Activated naive CD4-positive, alpha-beta T cell treated with anti-CD3 and anti-CD28 coated beads, Interleukin-2, amount 10 ng/mL, durations not matched to agents 7 days and 5 days (primary cell): ENCODE data around the gene TEX101.
"Not testable (repeated sequence)": the region's sequence is repeated elsewhere in the genome, so short reads cannot be mapped to it uniquely, and the experiment has no call there.

ENCODE experiments used
- CTCF ChIA-PET: fragments of 350-600 bp; sonication (Branson Sonifier 250); formaldehyde crosslinking; loops from one replicate; lab custom pipeline; 2021; ENCODE audit warnings: antibody characterized with exemption; lab: Charles Lee
- DNase-seq: peaks from one replicate; pipeline ENCODE4 v3.0.0-alpha.2; 2020
- H3K27ac Mint-ChIP-seq: one replicate; pipeline ENCODE4 v1.8.0; 2021; ENCODE audit warnings: mild to moderate bottlenecking, moderate library complexity, mixed read lengths
- H3K27me3 Mint-ChIP-seq: one replicate; pipeline ENCODE4 v1.8.0; 2021; ENCODE audit warnings: mild to moderate bottlenecking, mixed read lengths
- H3K36me3 Mint-ChIP-seq: one replicate; pipeline ENCODE4 v1.8.0; 2021; ENCODE audit warnings: mixed read lengths
- H3K4me1 Mint-ChIP-seq: one replicate; pipeline ENCODE4 v1.8.0; 2021; ENCODE audit warnings: mixed read lengths
- H3K4me3 Mint-ChIP-seq: one replicate; pipeline ENCODE4 v1.8.0; 2021; ENCODE audit warnings: mild to moderate bottlenecking, moderate library complexity, mixed read lengths
- H3K9me3 Mint-ChIP-seq: one replicate; pipeline ENCODE4 v1.8.0; 2021; ENCODE audit warnings: mixed read lengths

Gene TEX101

GRCh38 chr19:43430142-43430710 is 15.5 kb downstream of the TEX101 start:
- H3K27me3 Mint-ChIP-seq = peaks cover 6% of the 10 kb centered on the region
- peak overlapping the region; percentile 78 for H3K27ac Mint-ChIP-seq
- peak; percentile 38 for DNase-seq
- no peak overlapping the region for H3K4me3 Mint-ChIP-seq
- no peaks in the 10 kb centered on the region for H3K36me3 Mint-ChIP-seq
- CTCF ChIA-PET = interaction anchor here (0.7 kb wide), 1 partner anchor 36 kb away, joined by 3 read pairs; no protein-coding TSS in a partner anchor
- no peaks in the 10 kb centered on the region for H3K9me3 Mint-ChIP-seq
- H3K4me1 Mint-ChIP-seq = peaks cover 33% of the 10 kb centered on the region

DNA sequence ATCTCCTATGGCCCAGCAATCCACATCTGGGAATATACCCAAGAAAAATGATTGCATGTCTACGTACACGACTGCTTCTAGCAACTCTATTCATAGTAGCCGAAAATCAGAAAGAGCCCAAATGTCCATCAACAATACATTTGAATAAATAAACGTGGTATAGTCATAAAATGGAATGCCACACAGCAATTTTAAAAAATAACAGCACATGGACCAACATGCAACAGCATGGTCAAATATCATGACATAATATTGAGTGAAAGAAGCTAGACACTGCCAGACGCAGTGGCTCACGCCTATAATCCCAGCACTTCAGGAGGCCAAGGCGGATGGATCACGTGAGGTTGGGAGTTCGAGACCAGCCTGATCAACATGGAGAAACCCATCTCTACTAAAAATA is 16.3 kb downstream of the TEX101 start:
- H3K4me1 Mint-ChIP-seq = peaks cover 33% of the 10 kb centered on the region
- peaks cover 2% of the 10 kb centered on the region for H3K9me3 Mint-ChIP-seq
- peak overlapping the region; percentile 39 for H3K27ac Mint-ChIP-seq
- no peak for DNase-seq
- CTCF ChIA-PET = interaction anchor here (5.2 to 6.5 kb wide), 2 partner anchors 16 to 89 kb away, joined by 40 to 84 read pairs; no protein-coding TSS in a partner anchor
- H3K36me3 Mint-ChIP-seq = peaks cover 2% of the 10 kb centered on the region
- no peak overlapping the region for H3K4me3 Mint-ChIP-seq
- peaks cover 9% of the 10 kb centered on the region for H3K27me3 Mint-ChIP-seq

- DNase-seq = no peak
- Mint-ChIP-seq H3K27ac (no peak overlapping the region), H3K9me3 (peaks cover 5% of the 10 kb centered on the region), H3K36me3 (peaks cover 6% of the 10 kb centered on the region), H3K4me1 (peaks cover 50% of the 10 kb centered on the region), H3K27me3 (peaks cover 3% of the 10 kb centered on the region), H3K4me3 (no peak overlapping the region)
- CTCF ChIA-PET = interaction anchor here (1.0 to 6.5 kb wide), 6 partner anchors 9 to 87 kb away, joined by 3 to 84 read pairs (median 5); partner anchors contain the start of gene PHLDB3
These were observed 18.6 kb downstream of the TEX101 start for GRCh38 chr19:43433358-43433673.

DNA sequence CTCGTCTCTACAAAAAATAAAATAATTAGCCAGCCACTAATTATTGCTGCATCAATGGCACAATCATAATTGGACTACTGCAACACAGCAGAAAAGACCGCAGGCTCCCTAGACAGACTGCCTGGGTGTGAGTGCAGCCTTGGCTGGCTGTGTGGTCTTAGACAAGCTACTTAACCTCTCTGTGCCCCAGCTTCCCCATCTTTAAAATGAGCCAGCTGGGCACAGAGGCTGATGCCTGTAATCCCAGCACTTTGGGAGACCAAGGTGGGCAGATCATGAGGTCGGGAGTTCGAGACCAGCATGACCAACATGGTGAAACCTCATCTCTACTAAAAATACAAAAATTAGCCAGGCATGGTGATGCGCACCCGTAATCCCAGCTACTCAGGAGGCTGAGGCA is 19.0 kb downstream of the TEX101 start:
- Mint-ChIP-seq H3K4me3 (no peak overlapping the region), H3K27ac (no peak overlapping the region), H3K9me3 (peaks cover 5% of the 10 kb centered on the region), H3K4me1 (peaks cover 54% of the 10 kb centered on the region), H3K36me3 (peaks cover 6% of the 10 kb centered on the region), H3K27me3 (peaks cover 3% of the 10 kb centered on the region)
- DNase-seq = no peak
- CTCF ChIA-PET = interaction anchor here (5.2 to 6.5 kb wide), 2 partner anchors 13 to 87 kb away, joined by 40 to 84 read pairs; no protein-coding TSS in a partner anchor

- Mint-ChIP-seq H3K27ac (peak overlapping the region; percentile 24), H3K4me1 (peaks cover 64% of the 10 kb centered on the region), H3K36me3 (peaks cover 10% of the 10 kb centered on the region), H3K4me3 (no peak overlapping the region), H3K27me3 (peaks cover 3% of the 10 kb centered on the region), H3K9me3 (peaks cover 8% of the 10 kb centered on the region)
- no peak for DNase-seq
- CTCF ChIA-PET = interaction anchor here (0.6 to 6.5 kb wide), 3 partner anchors 11 to 120 kb away, joined by 3 to 84 read pairs (median 40); no protein-coding TSS in a partner anchor
These were observed 21.1 kb downstream of the TEX101 start for GRCh38 chr19:43435775-43436174.

DNA sequence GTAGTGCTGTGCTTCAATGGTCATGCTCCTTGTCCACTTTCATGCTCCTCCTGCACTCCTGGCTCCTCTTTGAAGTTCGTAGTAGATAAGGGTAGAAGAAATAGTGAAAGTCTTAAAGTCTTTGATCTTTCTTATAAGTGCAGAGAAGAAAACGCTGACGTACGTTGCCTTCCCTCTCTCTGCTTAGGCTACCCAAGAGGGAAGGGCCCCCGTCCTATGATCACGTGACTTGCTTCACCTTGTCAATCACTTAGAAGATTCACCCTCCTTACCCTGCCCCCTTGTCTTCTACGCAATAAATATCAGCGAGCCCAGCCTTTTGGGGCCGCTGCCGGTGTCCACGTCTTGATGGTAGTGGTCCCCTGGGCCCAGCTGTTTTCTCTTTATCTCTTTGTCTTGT is 22.6 kb downstream of the TEX101 start:
- H3K4me3 Mint-ChIP-seq, H3K27me3 Mint-ChIP-seq, H3K9me3 Mint-ChIP-seq: not testable (repeated sequence)
- Mint-ChIP-seq H3K36me3 (peaks cover 10% of the 10 kb centered on the region), H3K27ac (peak overlapping the region; percentile 97), H3K4me1 (peaks cover 66% of the 10 kb centered on the region)
- DNase-seq = peak; percentile 36
- CTCF ChIA-PET = interaction anchor here (2.0 to 2.3 kb wide), 2 partner anchors 10 to 157 kb away, joined by 5 to 14 read pairs; no protein-coding TSS in a partner anchor

DNA sequence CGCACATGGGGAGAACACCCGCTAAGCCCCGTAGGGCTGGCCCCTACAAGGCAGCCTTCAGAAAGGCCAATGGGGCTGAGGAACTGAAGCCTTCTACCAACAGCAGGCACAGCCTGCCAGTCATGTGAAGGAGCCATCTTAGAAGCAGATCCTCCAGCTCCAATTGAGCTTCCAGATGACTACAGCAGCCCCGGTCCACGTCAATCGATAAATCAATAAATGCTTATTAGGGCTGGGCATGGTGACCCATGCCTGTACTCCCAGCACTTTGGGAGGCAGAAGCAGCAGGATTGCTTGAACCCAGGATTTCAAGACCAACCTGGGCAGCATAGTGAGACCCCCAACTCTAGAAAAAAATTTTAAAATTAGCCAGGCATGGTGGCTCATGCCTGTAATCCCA is 23.0 kb downstream of the TEX101 start:
- peaks cover 62% of the 10 kb centered on the region for H3K4me1 Mint-ChIP-seq

DNA sequence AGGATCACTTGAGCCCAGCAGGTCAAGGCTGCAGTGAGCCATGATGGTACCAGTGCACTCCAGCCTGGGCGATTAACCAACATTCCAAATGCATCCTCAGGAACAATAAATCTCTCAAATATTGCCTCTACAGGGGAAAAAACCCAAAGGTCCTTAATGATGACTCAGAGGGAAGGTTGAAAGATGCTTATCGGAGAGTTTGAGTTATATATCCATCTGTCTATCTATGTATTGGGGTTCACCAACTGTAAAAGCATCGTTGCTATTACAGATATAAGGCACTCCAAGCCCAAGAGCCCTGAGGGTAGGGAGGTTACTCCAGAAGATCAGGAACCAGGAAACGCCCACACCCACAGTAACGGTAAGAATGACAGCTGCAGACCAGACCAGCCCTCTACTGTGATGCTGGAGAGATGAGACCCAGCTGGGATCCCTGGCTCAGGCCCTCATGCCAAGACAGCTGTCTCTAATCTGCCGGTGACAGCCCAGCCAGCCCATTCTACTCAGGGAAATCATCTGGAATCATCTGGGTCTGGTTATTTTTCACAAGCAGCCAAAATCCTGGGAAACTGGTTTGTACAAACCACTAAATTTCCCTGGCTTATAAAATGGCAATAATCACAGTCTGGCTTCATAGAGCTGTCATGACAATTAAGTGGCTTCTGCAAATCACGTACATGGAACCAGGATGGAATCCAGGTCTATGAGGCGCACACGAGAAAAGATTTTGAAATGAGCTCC is 23.8 kb downstream of the TEX101 start:
- Mint-ChIP-seq H3K9me3 (peaks cover 8% of the 10 kb centered on the region), H3K27ac (peak overlapping the region; percentile 97), H3K27me3 (peaks cover 3% of the 10 kb centered on the region), H3K36me3 (peaks cover 10% of the 10 kb centered on the region), H3K4me1 (peaks cover 61% of the 10 kb centered on the region), H3K4me3 (peak overlapping the region; percentile 26)
- CTCF ChIA-PET = interaction anchor here (1.2 to 2.8 kb wide), 6 partner anchors 8 to 156 kb away, joined by 3 to 22 read pairs (median 4); no protein-coding TSS in a partner anchor
- DNase-seq = peak; percentile 28

More for the DNA sequence above, 23.0 kb downstream of the TEX101 start:
- peaks cover 10% of the 10 kb centered on the region for H3K36me3 Mint-ChIP-seq
- no peak for DNase-seq
- CTCF ChIA-PET = interaction anchor here (2.0 to 2.8 kb wide), 3 partner anchors 9 to 157 kb away, joined by 5 to 22 read pairs (median 14); no protein-coding TSS in a partner anchor
- peaks cover 8% of the 10 kb centered on the region for H3K9me3 Mint-ChIP-seq
- H3K4me3 Mint-ChIP-seq = no peak overlapping the region
- peaks cover 3% of the 10 kb centered on the region for H3K27me3 Mint-ChIP-seq
- peak overlapping the region; percentile 97 for H3K27ac Mint-ChIP-seq

GRCh38 chr19:43439032-43439708 is 24.5 kb downstream of the TEX101 start:
- peak; percentile 61 for DNase-seq
- Mint-ChIP-seq H3K4me3 (peak overlapping the region; percentile 26), H3K27me3 (peaks cover 3% of the 10 kb centered on the region), H3K4me1 (peaks cover 64% of the 10 kb centered on the region), H3K9me3 (peaks cover 8% of the 10 kb centered on the region), H3K36me3 (peaks cover 10% of the 10 kb centered on the region), H3K27ac (peak overlapping the region; percentile 97)
- CTCF ChIA-PET = interaction anchor here (1.1 to 2.8 kb wide), 7 partner anchors 8 to 187 kb away, joined by 3 to 22 read pairs (median 4); no protein-coding TSS in a partner anchor

GRCh38 chr19:43439709-43440063 is 25.0 kb downstream of the TEX101 start:
- Mint-ChIP-seq H3K4me3 (no peak overlapping the region), H3K27ac (peak overlapping the region; percentile 97), H3K9me3 (peaks cover 8% of the 10 kb centered on the region)

GRCh38 chr19:43441716-43442115 is 27.0 kb downstream of the TEX101 start:
- Mint-ChIP-seq H3K4me3 (no peak overlapping the region), H3K4me1 (peaks cover 70% of the 10 kb centered on the region), H3K27ac (peak overlapping the region; percentile 69), H3K9me3 (peaks cover 7% of the 10 kb centered on the region), H3K27me3 (peaks cover 4% of the 10 kb centered on the region), H3K36me3 (peaks cover 8% of the 10 kb centered on the region)
- CTCF ChIA-PET = interaction anchor here (0.7 kb wide), 1 partner anchor 9 kb away, joined by 3 read pairs; no protein-coding TSS in a partner anchor
- no peak for DNase-seq

More at GRCh38 chr19:43439709-43440063, 25.0 kb downstream of the TEX101 start:
- H3K4me1 Mint-ChIP-seq = peaks cover 68% of the 10 kb centered on the region
- no peak for DNase-seq
- H3K36me3 Mint-ChIP-seq = peaks cover 10% of the 10 kb centered on the region
- peaks cover 4% of the 10 kb centered on the region for H3K27me3 Mint-ChIP-seq
- CTCF ChIA-PET = interaction anchor here (1.0 to 2.8 kb wide), 6 partner anchors 14 to 186 kb away, joined by 3 to 22 read pairs (median 4); no protein-coding TSS in a partner anchor

DNA sequence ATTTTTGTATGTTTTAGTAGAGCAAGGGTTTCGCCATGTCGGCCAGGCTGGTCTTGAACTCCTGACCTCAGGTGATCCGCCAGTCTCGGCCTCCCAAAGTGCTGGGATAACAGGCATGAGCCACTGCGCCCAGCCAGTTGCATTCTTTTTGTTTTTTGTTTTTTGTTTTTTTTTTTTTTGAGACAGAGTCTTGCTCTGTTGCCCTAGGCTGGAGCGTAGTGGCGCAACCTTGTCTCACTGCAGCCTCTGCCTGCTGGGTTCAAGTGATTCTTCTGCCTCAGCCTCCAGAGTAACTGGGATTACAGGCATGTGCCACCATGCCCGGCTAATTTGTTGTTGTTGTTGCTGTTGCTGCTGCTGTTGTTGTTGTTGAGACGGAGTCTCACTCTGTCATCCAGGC is 29.4 kb downstream of the TEX101 start:
- not testable (repeated sequence) for H3K36me3 Mint-ChIP-seq, H3K4me3 Mint-ChIP-seq, H3K27me3 Mint-ChIP-seq, H3K9me3 Mint-ChIP-seq, DNase-seq, H3K27ac Mint-ChIP-seq
- peaks cover 56% of the 10 kb centered on the region for H3K4me1 Mint-ChIP-seq
- CTCF ChIA-PET = interaction anchor here (1.3 to 5.9 kb wide), 2 partner anchors 13 to 76 kb away, joined by 3 to 194 read pairs; no protein-coding TSS in a partner anchor

DNA sequence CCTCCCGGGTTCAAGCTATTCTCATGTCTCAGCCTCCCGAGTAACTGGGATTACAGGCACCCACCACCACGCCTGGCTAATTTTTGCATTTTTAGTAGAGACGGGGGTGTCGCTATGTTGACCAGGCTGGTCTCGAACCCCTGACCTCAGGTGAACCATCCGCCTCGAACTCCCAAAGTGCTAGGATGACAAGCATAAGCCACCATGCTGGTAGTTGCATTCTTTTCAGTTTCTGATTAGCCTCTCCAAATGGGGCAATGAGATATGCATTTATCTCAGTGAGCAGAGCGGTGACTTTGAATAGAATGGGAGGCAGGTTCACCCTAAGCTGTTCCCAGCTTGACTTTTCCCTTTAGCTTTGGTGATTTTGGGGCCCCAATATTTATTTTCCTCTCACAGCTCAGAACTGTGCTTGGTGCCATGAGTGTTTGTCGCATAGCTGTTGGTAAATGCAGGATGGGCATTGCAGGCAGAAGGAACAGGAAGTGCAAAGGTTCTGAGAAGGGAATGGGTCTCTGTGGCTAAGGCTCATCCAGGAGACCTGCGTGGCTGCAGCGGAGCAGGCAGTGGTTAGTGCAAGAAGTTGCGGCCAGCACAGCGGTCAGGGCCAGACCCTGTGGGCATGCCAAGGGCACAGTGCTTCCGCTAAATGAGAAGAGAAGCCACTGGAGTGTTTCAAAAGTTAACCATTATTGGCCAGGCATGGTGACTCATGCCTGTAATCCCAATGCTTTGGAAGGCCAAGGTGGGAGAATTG is 30.0 kb downstream of the TEX101 start:
- CTCF ChIA-PET = interaction anchor here (0.8 to 5.9 kb wide), 8 partner anchors 11 to 150 kb away, joined by 3 to 194 read pairs (median 3); partner anchors contain the start of gene PHLDB3
- H3K9me3 Mint-ChIP-seq = peaks cover 3% of the 10 kb centered on the region
- no peak overlapping the region for H3K4me3 Mint-ChIP-seq
- H3K36me3 Mint-ChIP-seq = peaks cover 4% of the 10 kb centered on the region
- no peak for DNase-seq
- peaks cover 4% of the 10 kb centered on the region for H3K27me3 Mint-ChIP-seq
- peaks cover 50% of the 10 kb centered on the region for H3K4me1 Mint-ChIP-seq
- H3K27ac Mint-ChIP-seq = no peak overlapping the region
